Erythroblast (primary cell): Measurements from ENCODE around the gene MED16.

Source experiments
- GATA1 ChIP-seq: IDR thresholded peaks from 2 replicates; pipeline ENCODE4 v1.6.1; 2011; ENCODE audit warnings: low read depth, mild to moderate bottlenecking, control low read depth, low read length, moderate library complexity
- POLR2A ChIP-seq: IDR thresholded peaks from 2 replicates; pipeline ENCODE4 v1.6.1; 2011; ENCODE audit warnings: mild to moderate bottlenecking, low read length

GRCh38 chr19:825897-826644 lies 66.9 kb downstream of the MED16 start:
- TF ChIP-seq POLR2A (no peak), GATA1 (no peak)
